ENCODE data around the gene LRIG2. TPM values are rescaled to one million over a fixed set of nuclear protein-coding genes. Genes with fewer than 3 reads are reported as not detected.

Gene LRIG2
- total and polyA plus RNA-seq, 9 of the 15 experiments (the other 6 are each of a cell fraction or from before 2014, with no cell fraction given) = 1.8 to 28.1 (median 11.5) TPM

DNA sequence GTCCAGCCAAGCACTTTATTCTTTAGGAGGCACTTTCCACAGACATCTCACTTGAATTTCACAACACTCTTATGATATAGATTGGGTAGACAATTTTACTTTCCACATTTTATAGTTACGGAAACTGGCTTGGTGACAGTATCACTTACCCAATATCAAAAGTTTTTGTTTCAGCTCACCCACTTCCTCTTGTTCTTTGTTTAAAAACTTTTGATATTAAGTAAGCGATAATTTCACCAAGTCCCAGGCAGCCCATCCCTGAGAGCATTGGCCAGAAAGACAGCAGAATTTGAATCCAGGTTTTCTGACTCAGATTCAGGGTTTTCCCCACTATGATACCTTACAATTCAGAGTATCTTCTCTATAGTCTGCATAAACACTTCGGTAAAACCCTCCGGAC lies 60.0 kb downstream of the LRIG2 start:
- no peak for FAIRE-seq
- H3K4me1 ChIP-seq (replicated peaks in 1 of 2; ENCODE audit: control insufficient read depth in 2 of 2, insufficient read depth in 2 of 2, low read length in 2 of 2) = peaks cover 0 to 10% of the 10 kb centered on the region in 2 experiments; a peak in 3 of 5 replicates
- H3K36me3 ChIP-seq (ENCODE audit: control insufficient read depth, insufficient read depth, low read length) = peaks cover 5% of the 10 kb centered on the region; the same call in 1 of the 3 replicates
- no peak overlapping the region for H3K27ac ChIP-seq (ENCODE audit: extremely low read depth, low read depth, low read length)
- ChIA-PET POLR2A (no interaction called here), CTCF (ENCODE audit: low intra/inter-chr PET ratio) (no interaction called here)
- no peak overlapping the region for H3K9ac ChIP-seq (ENCODE audit: insufficient read depth in 1 of 2, low read depth in 2 of 2, low read length in 2 of 2)
- H3K79me2 ChIP-seq (ENCODE audit: control insufficient read depth, insufficient read depth, low read length) = no peaks in the 10 kb centered on the region
- 72% methylated on average over 4 of the region's 4 CpGs for WGBS (ENCODE audit: insufficient coverage, low coverage, missing lambda C conversion rate)
- in situ Hi-C loops (cut with MboI) = no loop called here
- H4K20me1 ChIP-seq (replicated peaks; ENCODE audit: control insufficient read depth, insufficient read depth, low read length) = no peaks in the 10 kb centered on the region
- H3K27me3 ChIP-seq (ENCODE audit: control insufficient read depth in 2 of 2, insufficient read depth in 2 of 2, low read length in 2 of 2) = no peaks in the 10 kb centered on the region
- H3K9me3 ChIP-seq (replicated peaks; ENCODE audit: control insufficient read depth, insufficient read depth, low read depth, low read length) = no peaks in the 10 kb centered on the region
- BruUV-seq (replicated peaks) = no TSS peak
- intact Hi-C loops (cut with micrococcal nuclease) = no loop called here
- DNase-seq (ENCODE audit: extremely low read depth in 1 of 4, low spot score in 3 of 4) = no peak
- H2AFZ ChIP-seq (ENCODE audit: low read depth, low read length) = no peak overlapping the region
- no peak for ATAC-seq
- H3K4me2 ChIP-seq (ENCODE audit: insufficient read depth, low read length) = no peak overlapping the region
- H3K9me1 ChIP-seq (ENCODE audit: control insufficient read depth, insufficient read depth, low read length) = no peaks in the 10 kb centered on the region
- H3K4me3 ChIP-seq = no peak overlapping the region
- no peak for TF ChIP-seq HIVEP1 (CRISPR knock-in tag; IDR thresholded peaks at IDR 0.05)
- TF ChIP-seq, protein P1, sequence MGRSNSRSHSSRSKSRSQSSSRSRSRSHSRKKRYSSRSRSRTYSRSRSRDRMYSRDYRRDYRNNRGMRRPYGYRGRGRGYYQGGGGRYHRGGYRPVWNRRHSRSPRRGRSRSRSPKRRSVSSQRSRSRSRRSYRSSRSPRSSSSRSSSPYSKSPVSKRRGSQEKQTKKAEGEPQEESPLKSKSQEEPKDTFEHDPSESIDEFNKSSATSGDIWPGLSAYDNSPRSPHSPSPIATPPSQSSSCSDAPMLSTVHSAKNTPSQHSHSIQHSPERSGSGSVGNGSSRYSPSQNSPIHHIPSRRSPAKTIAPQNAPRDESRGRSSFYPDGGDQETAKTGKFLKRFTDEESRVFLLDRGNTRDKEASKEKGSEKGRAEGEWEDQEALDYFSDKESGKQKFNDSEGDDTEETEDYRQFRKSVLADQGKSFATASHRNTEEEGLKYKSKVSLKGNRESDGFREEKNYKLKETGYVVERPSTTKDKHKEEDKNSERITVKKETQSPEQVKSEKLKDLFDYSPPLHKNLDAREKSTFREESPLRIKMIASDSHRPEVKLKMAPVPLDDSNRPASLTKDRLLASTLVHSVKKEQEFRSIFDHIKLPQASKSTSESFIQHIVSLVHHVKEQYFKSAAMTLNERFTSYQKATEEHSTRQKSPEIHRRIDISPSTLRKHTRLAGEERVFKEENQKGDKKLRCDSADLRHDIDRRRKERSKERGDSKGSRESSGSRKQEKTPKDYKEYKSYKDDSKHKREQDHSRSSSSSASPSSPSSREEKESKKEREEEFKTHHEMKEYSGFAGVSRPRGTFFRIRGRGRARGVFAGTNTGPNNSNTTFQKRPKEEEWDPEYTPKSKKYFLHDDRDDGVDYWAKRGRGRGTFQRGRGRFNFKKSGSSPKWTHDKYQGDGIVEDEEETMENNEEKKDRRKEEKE (IDR thresholded peaks at IDR 0.05; ENCODE audit: borderline replicate concordance in 1 of 2, control insufficient read depth in 1 of 2, low read depth in 2 of 2, low read length in 1 of 2) = no peak
- TF ChIP-seq, protein P2, sequence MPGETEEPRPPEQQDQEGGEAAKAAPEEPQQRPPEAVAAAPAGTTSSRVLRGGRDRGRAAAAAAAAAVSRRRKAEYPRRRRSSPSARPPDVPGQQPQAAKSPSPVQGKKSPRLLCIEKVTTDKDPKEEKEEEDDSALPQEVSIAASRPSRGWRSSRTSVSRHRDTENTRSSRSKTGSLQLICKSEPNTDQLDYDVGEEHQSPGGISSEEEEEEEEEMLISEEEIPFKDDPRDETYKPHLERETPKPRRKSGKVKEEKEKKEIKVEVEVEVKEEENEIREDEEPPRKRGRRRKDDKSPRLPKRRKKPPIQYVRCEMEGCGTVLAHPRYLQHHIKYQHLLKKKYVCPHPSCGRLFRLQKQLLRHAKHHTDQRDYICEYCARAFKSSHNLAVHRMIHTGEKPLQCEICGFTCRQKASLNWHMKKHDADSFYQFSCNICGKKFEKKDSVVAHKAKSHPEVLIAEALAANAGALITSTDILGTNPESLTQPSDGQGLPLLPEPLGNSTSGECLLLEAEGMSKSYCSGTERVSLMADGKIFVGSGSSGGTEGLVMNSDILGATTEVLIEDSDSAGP (CRISPR knock-in tag; IDR thresholded peaks at IDR 0.05) = no peak
- TF ChIP-seq HOXB6 (CRISPR knock-in tag; IDR thresholded peaks at IDR 0.05; ENCODE audit: borderline replicate concordance) = no peak
- no peak for TF ChIP-seq NFIX (CRISPR knock-in tag; IDR thresholded peaks at IDR 0.05; ENCODE audit: low read depth)
- no peak for TF ChIP-seq BCL6 (CRISPR knock-in tag; IDR thresholded peaks at IDR 0.05)
- TF ChIP-seq GATAD2A (IDR thresholded peaks at IDR 0.05) = no peak
- TF ChIP-seq ZNF121 (CRISPR knock-in tag; conservative IDR thresholded peaks at IDR 0.05) = no peak
- no peak for TF ChIP-seq SP2 (IDR thresholded peaks at IDR 0.05; ENCODE audit: extremely low read depth, low read depth, low read length, poor library complexity, severe bottlenecking)
